ENCODE measurements around the gene PTPRD. TPM values are rescaled to one million over a fixed set of nuclear protein-coding genes. Genes with fewer than 3 reads are reported as not detected.

Gene PTPRD
- total and polyA plus RNA-seq, 2 of the 4 experiments (the other 2 are of a cell fraction): 0.07 to 0.18 TPM

DNA sequence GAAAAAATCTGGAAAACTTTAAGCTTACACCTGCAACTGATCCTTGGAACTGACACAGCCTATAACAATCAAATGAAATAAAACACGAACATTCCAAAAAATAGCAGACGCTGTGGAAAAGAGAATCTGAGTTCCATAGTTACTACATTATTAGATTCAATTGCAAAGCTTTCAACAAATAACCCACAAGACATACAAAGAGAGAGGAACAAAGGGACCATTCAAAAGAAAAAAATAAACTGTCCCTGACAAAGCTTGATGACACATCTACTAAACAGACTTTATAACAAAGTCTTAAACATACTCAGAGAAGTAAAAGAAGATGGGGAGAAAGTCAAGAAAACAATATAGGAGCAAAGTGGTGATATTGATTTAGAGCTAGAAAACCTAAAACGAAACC, 1123.6 kb downstream of the PTPRD start:
- Histone ChIP-seq H3K9ac (ENCODE audit: low read depth, low read length) (no peak overlapping the region), H3K36me3 (ENCODE audit: control insufficient read depth, insufficient read depth, low read length) (no peaks in the 10 kb centered on the region), H3K27me3 (ENCODE audit: control insufficient read depth, insufficient read depth, low read length) (no peaks in the 10 kb centered on the region), H3K18ac (ENCODE audit: low read depth, low read length) (no peak overlapping the region), H2BK5ac (ENCODE audit: low read depth, low read length, poor library complexity, severe bottlenecking) (no peak overlapping the region), H2BK120ac (ENCODE audit: low read depth, low read length) (no peak overlapping the region), H3K27ac (ENCODE audit: insufficient read depth, low read length) (no peak overlapping the region), H4K91ac (ENCODE audit: insufficient read depth, low read depth, low read length) (no peak overlapping the region), H3K4me1 (ENCODE audit: control insufficient read depth, insufficient read depth, low read length) (no peaks in the 10 kb centered on the region), H2BK15ac (ENCODE audit: low read depth, low read length) (no peak overlapping the region), H4K20me1 (ENCODE audit: insufficient read depth, low read length) (no peaks in the 10 kb centered on the region), H3K56ac (ENCODE audit: extremely low read depth, insufficient read depth, low read length) (no peak overlapping the region), H3K4ac (ENCODE audit: low read depth, low read length) (no peak overlapping the region), H4K8ac (ENCODE audit: low read depth in 2 of 2, low read length in 2 of 2) (no peak overlapping the region), H3K4me3 (ENCODE audit: insufficient read depth, low read depth, low read length) (no peak overlapping the region), H4K5ac (ENCODE audit: low read depth, low read length) (no peak overlapping the region), H2AFZ (replicated peaks; ENCODE audit: low read length, poor library complexity) (no peak overlapping the region), H3K4me2 (ENCODE audit: low read depth, low read length) (no peak overlapping the region), H3K14ac (replicated peaks; ENCODE audit: low read depth, low read length) (no peak overlapping the region), H3K79me1 (ENCODE audit: low read depth in 1 of 2, low read length in 2 of 2) (no peaks in the 10 kb centered on the region), H3K23ac (ENCODE audit: low read depth, low read length) (no peak overlapping the region), H3K9me1 (ENCODE audit: insufficient read depth, low read length) (no peaks in the 10 kb centered on the region), H2BK20ac (ENCODE audit: low read depth, low read length) (no peak overlapping the region), H2AK9ac (replicated peaks; ENCODE audit: low read depth, low read length, poor library complexity) (no peak overlapping the region), H2AK5ac (ENCODE audit: low read depth, low read length) (no peak overlapping the region), H3K9me3 (ENCODE audit: control insufficient read depth, insufficient read depth, low read length) (no peaks in the 10 kb centered on the region; the same call in 1 of the 2 replicates)
- dilution Hi-C loops (cut with HindIII; ENCODE audit: low sequenced_read_pairs, unreplicated experiment) (no loop called here), intact Hi-C loops (cut with micrococcal nuclease) (no loop called here), in situ Hi-C loops (cut with MboI; ENCODE audit: low sequenced_read_pairs) (no loop called here)
- POLR2A ChIA-PET (ENCODE audit: unreplicated experiment): no interaction called here
- WGBS, 2 experiments (ENCODE audit: extremely low coverage in 2 of 2, insufficient read length in 1 of 2): no CpG with 5 or more reads among the region's 3 CpGs
- DNase-seq (no peak), ATAC-seq (ENCODE audit: low read depth) (no peak)
- TF ChIP-seq CEBPB (IDR thresholded peaks at IDR 0.05; ENCODE audit: low read depth, low read length) (no peak), FOS (IDR thresholded peaks at IDR 0.05; ENCODE audit: low read depth, low read length) (no peak), MXI1 (IDR thresholded peaks at IDR 0.05; ENCODE audit: borderline replicate concordance, low read depth, low read length) (no peak), MAFK (IDR thresholded peaks at IDR 0.05; ENCODE audit: low read depth, low read length) (no peak), USF2 (IDR thresholded peaks at IDR 0.05; ENCODE audit: low read depth, low read length) (no peak), CTCF (conservative IDR thresholded peaks at IDR 0.05; ENCODE audit: low read depth, low read length) (no peak), RCOR1 (IDR thresholded peaks at IDR 0.05; ENCODE audit: insufficient replicate concordance, low read length) (no peak), RAD21 (IDR thresholded peaks at IDR 0.05; ENCODE audit: low read length) (no peak), BHLHE40 (IDR thresholded peaks at IDR 0.05; ENCODE audit: low read depth, low read length) (no peak), POLR2A (IDR thresholded peaks at IDR 0.05; ENCODE audit: low read depth, low read length) (no peak), SMC3 (IDR thresholded peaks at IDR 0.05; ENCODE audit: low read depth, low read length) (no peak), MAZ (IDR thresholded peaks at IDR 0.05; ENCODE audit: borderline replicate concordance, low read depth, low read length) (no peak), NFE2L2 (IDR thresholded peaks at IDR 0.05; ENCODE audit: low read depth, low read length) (no peak)
- TF ChIP-seq, protein P1, sequence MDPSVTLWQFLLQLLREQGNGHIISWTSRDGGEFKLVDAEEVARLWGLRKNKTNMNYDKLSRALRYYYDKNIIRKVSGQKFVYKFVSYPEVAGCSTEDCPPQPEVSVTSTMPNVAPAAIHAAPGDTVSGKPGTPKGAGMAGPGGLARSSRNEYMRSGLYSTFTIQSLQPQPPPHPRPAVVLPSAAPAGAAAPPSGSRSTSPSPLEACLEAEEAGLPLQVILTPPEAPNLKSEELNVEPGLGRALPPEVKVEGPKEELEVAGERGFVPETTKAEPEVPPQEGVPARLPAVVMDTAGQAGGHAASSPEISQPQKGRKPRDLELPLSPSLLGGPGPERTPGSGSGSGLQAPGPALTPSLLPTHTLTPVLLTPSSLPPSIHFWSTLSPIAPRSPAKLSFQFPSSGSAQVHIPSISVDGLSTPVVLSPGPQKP (IDR thresholded peaks at IDR 0.05; ENCODE audit: borderline replicate concordance, low read depth, low read length): no peak
- no TSS peak for BruUV-seq (replicated peaks)
- CTCF ChIA-PET: interaction anchor here (0.6 kb wide), 1 partner anchor 382 kb away, joined by 3 read pairs; no protein-coding TSS in a partner anchor
